ENCODE measurements around the gene KCNC1.

The KCNC1 gene

DNA sequence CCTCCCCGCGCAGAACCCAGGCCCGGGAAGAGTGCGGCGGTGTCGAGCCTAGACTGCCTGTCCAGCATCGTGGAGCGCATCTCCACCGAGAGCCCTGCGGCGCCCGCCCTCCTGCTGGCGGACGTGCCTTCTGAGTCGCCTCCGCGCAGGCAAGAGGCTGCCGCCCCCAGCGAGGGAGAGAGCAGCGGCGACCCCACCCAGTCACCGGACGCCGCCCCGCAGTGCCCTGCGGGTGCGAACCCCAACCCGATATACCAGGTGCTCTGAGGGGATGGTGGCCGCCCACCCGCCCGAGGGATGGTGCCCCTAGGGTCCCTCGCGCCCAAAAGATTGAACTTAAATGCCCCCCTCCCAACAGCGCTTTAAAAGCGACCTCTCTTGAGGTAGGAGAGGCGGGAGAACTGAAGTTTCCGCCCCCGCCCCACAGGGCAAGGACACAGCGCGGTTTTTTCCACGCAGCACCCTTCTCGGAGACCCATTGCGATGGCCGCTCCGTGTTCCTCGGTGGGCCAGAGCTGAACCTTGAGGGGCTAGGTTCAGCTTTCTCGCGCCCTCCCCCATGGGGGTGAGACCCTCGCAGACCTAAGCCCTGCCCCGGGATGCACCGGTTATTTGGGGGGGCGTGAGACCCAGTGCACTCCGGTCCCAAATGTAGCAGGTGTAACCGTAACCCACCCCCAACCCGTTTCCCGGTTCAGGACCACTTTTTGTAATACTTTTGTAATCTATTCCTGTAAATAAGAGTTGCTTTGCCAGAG lies 13.2 kb upstream of the KCNC1 start:
- TF ChIP-seq GATA2 (IDR thresholded peaks at IDR 0.05; ENCODE audit: low read depth, low read length) (no peak), GATA3 (IDR thresholded peaks at IDR 0.05; ENCODE audit: low read depth, low read length) (no peak)

DNA sequence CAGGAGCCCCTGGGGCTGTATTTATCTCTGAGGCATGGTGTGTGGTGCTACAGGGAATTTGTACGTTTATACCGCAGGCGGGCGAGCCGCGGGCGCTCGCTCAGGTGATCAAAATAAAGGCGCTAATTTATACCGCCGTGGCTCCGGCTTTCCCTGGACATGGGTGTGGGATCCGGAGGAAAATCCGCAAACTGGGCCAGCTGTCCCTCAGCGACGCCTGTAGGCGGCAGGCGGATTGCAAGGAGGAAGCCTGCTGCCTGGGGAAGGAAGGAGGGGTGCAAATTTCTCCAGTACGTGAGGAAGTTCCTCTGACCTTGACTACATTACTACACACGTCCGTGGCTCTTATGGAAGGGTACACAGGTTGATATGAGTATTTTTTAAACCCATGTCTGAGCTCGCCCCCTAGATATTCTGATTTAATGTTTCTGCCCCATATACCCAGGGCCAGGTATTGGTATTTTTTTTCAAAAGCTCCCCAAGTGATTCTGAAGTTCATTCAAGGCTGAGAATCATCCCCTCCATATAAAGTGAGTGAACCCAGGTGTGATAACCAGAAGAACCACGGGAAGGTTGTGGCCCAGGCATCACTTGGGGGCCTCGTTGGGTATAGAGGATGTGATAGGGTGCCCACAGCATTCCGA lies 12.5 kb upstream of the KCNC1 start:
- TF ChIP-seq GATA2 (IDR thresholded peaks at IDR 0.05; ENCODE audit: low read depth, low read length), result no peak
- no peak for TF ChIP-seq GATA3 (IDR thresholded peaks at IDR 0.05; ENCODE audit: low read depth, low read length)

DNA sequence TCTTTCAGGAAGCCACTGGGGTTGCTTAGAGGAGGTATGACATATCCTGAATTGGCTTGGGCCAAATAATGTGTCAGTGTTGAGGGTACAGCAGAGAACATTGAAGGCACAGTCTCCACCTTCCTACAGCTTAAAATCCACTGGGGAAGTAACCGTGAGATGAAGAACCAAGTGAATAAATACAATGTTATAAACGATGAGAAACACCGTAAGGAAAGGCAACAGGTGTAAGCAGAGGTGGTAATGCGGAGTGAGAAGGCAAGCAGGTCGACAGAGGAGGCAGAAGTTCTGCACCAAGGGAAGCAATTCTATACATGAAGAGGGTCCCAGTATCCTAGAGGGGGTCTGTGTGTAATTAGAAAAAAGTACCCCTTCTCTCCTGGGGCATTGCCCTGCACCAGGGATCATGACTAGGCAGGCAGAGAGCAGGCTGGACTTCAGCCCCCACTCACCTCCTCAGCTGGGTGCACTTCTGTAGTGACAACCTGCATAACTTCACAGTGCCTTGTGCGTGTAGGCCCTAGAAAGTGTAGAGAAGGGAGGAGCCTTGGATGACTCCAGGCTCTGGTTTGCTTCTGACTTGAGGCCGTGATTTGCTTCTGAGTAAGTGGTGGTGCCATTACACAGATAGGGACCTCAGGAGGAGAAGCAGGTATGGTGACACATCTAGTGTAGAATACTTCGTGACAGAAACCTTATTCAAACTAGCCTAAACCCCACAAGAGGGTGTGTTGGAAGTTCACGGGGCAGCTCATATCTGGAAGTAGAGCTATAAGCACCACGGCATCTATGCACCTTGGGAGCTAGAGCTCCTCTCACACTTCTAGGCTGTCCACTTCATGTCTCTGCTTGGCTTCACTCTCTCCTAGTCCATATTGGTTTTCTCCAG lies 10.3 kb upstream of the KCNC1 start:
- no peak for TF ChIP-seq GATA2 (IDR thresholded peaks at IDR 0.05; ENCODE audit: low read depth, low read length)

DNA sequence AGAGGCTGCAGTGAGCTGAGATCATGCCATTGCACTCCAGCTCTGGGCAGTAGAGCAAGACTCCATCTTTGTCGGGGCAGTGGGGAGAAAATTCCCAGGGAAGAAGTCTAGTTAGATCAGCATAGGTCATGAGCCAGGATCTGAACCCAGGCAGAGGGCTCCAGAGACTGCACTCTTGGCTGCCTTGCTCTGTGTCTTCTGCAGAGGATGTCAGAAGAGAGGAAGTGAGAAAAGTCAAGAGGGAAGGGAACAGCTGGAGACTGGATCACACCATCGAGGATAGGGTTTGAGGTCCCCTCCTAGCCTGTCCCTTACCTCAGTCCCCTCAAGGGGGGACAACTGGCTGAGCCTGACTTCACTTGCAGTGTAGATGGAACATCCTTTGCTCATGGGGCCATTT lies 9.4 kb upstream of the KCNC1 start:
- no peak for TF ChIP-seq GATA3 (IDR thresholded peaks at IDR 0.05; ENCODE audit: low read depth, low read length)
- no peak for TF ChIP-seq GATA2 (IDR thresholded peaks at IDR 0.05; ENCODE audit: low read depth, low read length)

DNA sequence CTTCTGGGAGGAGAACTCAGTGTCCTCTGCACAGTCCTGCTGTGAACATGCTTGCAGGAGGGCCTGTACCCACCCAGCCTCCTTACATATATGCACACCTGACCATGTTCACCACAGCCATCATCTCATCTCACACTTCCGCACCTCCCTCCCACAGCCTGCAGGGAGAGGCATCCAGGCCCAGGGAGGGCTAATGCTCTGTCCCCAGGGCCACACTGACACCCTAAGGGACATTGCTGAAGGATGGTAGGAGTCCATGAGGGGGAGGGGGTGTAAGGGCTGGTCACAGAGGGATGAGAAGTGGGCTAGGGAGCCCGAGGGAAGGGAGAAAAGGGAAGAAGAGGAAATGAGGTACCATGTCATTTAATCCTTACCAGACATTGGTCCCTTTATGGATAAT lies 4.4 kb upstream of the KCNC1 start:
- TF ChIP-seq GATA3 (IDR thresholded peaks at IDR 0.05; ENCODE audit: low read depth, low read length) (no peak), GATA2 (IDR thresholded peaks at IDR 0.05; ENCODE audit: low read depth, low read length) (no peak)

DNA sequence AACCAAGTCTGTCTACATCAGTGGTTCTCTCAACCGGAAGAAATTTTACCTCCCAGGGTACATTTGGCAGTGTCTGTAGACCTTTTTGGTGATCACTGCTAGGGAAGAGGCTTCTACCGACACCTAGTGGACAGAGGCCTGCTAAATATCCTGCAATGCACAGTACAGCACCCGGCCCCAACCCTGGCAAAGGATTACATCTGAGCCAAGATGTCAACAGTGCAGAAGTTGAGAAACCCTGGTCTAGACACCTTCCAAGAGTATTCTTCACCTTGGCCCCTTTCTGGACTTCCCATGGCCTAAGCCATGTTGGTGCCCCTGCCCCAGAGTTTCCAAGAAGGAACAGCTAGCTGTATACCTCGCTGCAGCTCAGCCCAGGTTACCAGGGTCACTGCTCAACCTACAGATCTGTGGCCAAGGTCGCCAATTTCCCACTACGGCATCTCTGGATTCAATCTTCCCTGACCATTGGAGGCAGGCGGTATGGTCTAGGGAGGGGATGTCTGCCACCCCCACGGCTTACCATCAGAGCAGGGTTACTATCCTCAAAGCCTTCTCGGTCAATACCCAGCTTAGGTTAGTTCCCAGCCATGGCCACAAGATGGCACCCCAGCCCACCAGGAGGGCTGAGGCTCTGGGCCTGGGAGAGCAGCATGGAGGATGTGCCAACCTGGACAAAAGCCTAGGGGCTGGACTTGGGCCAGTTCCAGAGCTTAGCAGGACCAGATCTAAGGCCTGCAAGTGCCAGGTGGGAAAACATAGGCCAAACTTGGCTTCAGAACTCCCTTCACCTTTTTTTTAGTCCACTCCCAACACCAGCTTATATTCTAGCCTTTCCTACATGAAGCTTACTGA lies 3.7 kb upstream of the KCNC1 start:
- no peak for TF ChIP-seq GATA3 (IDR thresholded peaks at IDR 0.05; ENCODE audit: low read depth, low read length)

DNA sequence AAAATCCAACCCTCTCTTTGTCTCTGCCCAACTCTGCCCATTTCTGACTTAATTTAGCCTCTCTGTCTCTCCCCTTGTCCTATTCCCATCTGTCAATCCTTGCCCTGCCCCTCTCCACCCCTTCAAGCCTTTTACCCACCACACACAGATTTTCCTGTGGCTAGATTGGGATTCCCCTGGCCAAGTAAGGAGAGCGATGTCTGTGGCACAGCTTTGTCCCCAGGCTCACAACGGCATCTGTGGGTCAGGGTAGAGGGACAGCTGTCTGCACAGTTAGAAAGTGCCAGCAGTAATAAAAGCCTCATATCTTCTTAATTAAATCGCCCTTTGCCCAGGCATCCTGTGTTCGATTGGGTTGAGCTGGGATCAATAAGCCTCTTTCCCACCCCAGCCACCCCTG lies 1.3 kb upstream of the KCNC1 start:
- no peak for TF ChIP-seq GATA2 (IDR thresholded peaks at IDR 0.05; ENCODE audit: low read depth, low read length)
- TF ChIP-seq GATA3 (IDR thresholded peaks at IDR 0.05; ENCODE audit: low read depth, low read length), result no peak

DNA sequence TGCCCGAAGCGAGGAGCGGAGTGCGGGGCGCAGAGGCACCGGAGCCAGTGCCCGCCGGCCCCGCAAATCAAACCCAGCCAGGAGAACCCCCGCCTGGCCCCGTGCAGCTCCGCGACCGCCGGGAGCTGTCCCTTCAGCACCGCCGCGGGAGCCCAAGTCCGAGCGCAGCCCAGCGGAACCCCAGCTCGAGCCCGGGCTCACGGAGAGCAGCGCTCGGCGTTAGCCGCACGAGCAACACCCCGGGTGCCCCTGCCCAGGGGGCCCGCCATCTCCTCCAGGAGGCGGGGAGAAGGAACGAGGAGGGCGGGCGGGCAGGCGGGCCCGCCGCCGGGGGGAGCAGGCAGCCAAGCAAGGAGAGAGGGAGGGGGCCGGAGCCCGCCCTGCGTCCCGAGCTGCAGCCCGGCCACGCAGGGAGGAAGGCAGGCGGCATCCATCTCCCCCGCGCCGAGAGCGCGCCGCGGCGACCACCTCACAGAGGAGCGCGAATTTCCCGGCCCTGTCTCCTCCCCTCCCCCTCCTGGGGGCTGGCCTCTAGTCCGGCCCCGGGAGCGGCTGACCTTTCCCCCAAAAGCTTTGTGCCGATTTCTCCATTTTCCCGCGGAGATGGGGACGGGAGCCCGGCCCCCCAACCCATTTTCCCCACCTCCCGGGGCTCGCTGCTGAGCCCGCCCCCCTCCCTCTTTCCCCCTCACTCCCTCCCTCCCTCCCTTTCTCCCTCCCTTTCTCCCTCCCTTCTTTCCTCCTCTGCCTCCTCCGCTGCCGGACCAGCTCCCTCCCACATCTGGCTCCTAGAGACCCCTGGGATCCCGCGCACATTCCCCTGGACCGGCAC lies 621 bp downstream of the KCNC1 start:
- TF ChIP-seq GATA3 (IDR thresholded peaks at IDR 0.05; ENCODE audit: low read depth, low read length), result no peak
- no peak for TF ChIP-seq GATA2 (IDR thresholded peaks at IDR 0.05; ENCODE audit: low read depth, low read length)

DNA sequence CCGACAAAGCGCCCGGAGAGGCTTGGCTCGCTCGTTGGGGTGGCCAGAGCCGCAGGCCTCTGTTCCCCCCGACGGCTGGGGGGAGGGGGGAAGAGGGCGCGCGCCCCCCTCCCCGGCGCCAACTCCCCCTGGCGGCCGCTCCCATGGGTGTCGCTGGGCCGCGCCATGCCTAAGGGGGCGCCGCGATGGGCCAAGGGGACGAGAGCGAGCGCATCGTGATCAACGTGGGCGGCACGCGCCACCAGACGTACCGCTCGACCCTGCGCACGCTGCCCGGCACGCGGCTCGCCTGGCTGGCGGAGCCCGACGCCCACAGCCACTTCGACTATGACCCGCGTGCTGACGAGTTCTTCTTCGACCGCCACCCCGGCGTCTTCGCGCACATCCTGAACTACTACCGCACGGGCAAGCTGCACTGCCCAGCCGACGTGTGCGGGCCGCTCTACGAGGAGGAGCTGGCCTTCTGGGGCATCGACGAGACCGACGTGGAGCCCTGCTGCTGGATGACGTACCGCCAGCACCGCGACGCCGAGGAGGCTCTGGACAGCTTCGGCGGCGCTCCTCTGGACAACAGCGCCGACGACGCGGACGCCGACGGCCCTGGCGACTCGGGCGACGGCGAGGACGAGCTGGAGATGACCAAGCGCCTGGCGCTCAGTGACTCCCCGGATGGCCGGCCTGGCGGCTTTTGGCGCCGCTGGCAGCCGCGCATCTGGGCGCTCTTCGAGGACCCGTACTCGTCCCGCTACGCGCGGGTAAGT lies 1.4 kb downstream of the KCNC1 start:
- TF ChIP-seq GATA2 (IDR thresholded peaks at IDR 0.05; ENCODE audit: low read depth, low read length) (no peak), GATA3 (IDR thresholded peaks at IDR 0.05; ENCODE audit: low read depth, low read length) (no peak)

DNA sequence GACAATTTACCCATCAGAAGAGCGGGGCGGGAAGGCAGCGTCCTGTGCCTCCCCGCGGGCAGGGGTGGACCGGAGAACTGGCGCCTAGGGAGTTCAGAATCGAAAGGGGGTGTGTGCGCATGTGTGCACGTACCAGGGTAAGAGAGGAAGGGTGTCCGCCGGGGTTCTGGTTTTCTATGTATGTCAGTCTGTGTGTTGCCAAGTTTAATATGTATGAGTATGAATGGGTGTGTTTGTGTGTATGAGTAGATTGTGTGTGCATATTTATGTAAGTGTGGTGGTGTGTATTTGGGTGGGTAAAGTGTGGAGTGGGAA lies 2.0 kb downstream of the KCNC1 start:
- no peak for TF ChIP-seq GATA2 (IDR thresholded peaks at IDR 0.05; ENCODE audit: low read depth, low read length)
- no peak for TF ChIP-seq GATA3 (IDR thresholded peaks at IDR 0.05; ENCODE audit: low read depth, low read length)

DNA sequence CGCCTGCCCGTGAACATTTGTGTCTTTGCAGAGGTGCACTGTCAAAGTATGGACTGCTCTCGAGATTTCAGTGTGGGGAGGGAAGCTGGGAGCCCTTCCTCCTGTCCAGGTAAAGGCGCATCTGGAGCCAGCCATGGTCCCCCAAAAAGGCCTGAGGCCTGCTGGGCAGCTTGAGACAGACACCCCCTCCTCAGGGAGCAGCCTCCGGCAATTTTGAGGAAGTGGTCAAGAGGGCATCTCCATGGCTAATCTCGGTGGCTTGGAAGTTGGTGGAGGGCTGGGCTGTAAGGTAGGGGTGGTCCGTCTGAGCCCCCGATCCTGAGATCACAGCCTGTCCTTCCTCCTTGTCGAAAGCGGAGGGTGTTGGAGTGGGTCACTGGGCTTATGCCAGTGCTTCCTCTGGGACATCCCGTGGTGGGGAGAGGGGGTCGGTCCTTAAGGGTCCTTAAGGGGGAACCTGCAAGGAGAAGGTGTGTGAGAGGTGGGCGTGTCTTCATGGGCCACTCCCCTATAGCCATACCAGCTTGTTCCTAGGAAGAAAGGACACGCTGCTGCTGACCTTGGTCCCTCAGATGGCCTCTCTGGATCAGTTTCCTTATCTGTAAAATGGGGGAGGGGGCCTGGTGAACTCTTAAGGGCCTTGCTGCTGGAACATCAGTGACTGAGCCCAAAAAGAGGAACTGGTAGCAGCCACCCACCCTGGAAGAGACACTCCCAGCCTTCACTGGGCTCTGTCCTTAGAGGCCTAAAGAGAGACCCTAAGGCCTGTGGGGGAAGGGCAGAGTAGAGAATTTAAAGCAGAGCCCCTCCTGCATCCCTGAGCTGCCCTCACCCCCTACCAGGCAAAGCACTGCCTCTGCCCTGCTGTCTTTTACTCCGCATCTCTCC lies 2.6 kb downstream of the KCNC1 start:
- TF ChIP-seq GATA3 (IDR thresholded peaks at IDR 0.05; ENCODE audit: low read depth, low read length), result no peak
- no peak for TF ChIP-seq GATA2 (IDR thresholded peaks at IDR 0.05; ENCODE audit: low read depth, low read length)

Measured in SH-SY5Y (cell line).